Measurements from ENCODE around the gene IGFL1. TPM values are rescaled to one million over a fixed set of nuclear protein-coding genes. Genes with fewer than 3 reads are reported as not detected.
"Not testable (repeated sequence)": the region's sequence is repeated elsewhere in the genome, so short reads cannot be mapped to it uniquely, and the experiment has no call there.

Gene IGFL1
- total RNA-seq, 1 donor from 2014 or later = not detected

DNA sequence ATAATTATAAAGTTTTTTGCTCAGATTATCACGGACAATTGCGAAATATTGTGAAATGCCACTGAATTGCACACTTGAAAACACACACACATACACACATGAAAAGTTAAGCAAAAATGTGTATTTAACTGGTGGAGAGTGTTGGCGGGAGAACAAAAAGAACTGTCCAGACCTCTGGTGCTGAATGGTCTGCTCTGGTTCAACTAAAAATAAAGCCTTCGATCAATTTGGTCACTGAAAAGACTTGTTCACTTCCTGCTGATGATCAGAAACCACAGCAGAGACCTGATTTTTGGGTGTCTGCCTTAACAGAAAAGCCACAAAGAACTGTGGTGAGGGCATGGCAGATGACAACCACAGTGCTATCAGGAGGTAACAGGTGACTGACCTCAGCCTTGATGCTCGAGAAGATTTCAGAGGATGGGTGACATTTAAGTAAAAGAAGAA is 4.0 kb upstream of the IGFL1 start:
- Histone ChIP-seq H3K36me3 (ENCODE audit: control insufficient read depth, insufficient read depth, low read length) (no peaks in the 10 kb centered on the region), H3K4me3 (ENCODE audit: low read depth, low read length) (no peak overlapping the region), H3K27me3 (ENCODE audit: control insufficient read depth, insufficient read depth, low read length) (peaks cover 7% of the 10 kb centered on the region)
- no peak for DNase-seq (ENCODE audit: low read depth)
- TF ChIP-seq, protein P1, sequence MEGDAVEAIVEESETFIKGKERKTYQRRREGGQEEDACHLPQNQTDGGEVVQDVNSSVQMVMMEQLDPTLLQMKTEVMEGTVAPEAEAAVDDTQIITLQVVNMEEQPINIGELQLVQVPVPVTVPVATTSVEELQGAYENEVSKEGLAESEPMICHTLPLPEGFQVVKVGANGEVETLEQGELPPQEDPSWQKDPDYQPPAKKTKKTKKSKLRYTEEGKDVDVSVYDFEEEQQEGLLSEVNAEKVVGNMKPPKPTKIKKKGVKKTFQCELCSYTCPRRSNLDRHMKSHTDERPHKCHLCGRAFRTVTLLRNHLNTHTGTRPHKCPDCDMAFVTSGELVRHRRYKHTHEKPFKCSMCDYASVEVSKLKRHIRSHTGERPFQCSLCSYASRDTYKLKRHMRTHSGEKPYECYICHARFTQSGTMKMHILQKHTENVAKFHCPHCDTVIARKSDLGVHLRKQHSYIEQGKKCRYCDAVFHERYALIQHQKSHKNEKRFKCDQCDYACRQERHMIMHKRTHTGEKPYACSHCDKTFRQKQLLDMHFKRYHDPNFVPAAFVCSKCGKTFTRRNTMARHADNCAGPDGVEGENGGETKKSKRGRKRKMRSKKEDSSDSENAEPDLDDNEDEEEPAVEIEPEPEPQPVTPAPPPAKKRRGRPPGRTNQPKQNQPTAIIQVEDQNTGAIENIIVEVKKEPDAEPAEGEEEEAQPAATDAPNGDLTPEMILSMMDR (IDR thresholded peaks at IDR 0.05; ENCODE audit: insufficient read depth, low read length, poor library complexity, severe bottlenecking) = no peak

DNA sequence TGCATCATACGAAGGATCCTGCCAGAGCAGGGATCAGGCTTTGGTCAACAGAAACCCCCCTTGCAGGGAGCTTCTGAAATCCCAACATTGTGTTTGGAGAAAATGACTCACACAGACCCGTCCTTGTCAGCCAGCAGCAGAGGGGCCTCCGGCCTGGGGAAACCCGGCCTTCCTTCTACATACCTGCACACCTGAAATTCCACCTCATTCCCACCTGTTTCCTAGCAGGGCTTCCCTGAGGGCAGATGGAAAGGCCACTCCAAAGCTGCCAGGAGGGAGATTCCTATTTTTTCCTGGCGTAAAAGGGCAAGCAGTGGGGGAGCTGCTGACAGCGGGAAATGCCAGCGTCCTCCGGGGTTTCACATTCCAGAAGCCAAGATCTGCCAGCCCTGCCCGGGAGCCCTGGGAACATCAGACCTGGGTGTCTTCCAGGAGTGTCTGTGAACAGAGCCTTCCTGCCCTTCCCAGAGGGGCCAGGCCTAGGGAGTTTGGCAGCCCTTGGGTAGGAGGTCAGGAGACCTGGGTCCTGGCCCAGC is 3.0 kb upstream of the IGFL1 start:
- TF ChIP-seq, protein P1 (IDR thresholded peaks at IDR 0.05; ENCODE audit: insufficient read depth, low read length, poor library complexity, severe bottlenecking) = no peak
- no peak overlapping the region for H3K4me3 ChIP-seq (ENCODE audit: low read depth, low read length)
- H3K27me3 ChIP-seq (ENCODE audit: control insufficient read depth, insufficient read depth, low read length) = peaks cover 7% of the 10 kb centered on the region
- H3K36me3 ChIP-seq (ENCODE audit: control insufficient read depth, insufficient read depth, low read length) = no peaks in the 10 kb centered on the region
- DNase-seq (ENCODE audit: low read depth) = no peak

DNA sequence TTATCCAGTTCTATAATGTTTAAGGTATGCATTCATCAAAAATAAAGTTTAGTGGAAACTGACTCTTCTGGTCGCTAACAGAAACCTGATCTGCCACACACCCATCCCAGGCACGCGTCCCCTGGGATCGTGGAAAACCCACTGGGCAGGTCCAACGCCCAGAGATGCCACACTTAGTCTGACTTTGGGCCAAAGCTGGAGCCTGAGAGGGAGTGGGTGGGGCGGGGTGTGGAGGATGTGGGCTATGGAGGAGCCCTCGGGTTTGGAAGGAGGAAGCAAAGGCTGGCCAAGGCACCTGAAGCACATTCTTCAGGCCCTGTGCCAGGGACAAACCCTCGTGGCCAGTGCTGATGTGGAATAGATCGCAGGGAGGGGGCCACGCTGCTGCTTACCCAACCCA is 2.5 kb downstream of the IGFL1 start:
- TF ChIP-seq, protein P1 (IDR thresholded peaks at IDR 0.05; ENCODE audit: insufficient read depth, low read length, poor library complexity, severe bottlenecking) = no peak
- Histone ChIP-seq H3K36me3 (ENCODE audit: control insufficient read depth, insufficient read depth, low read length) (no peaks in the 10 kb centered on the region), H3K27me3 (ENCODE audit: control insufficient read depth, insufficient read depth, low read length) (no peaks in the 10 kb centered on the region), H3K4me3 (ENCODE audit: low read depth, low read length) (no peak overlapping the region)
- no peak for DNase-seq (ENCODE audit: low read depth)

DNA sequence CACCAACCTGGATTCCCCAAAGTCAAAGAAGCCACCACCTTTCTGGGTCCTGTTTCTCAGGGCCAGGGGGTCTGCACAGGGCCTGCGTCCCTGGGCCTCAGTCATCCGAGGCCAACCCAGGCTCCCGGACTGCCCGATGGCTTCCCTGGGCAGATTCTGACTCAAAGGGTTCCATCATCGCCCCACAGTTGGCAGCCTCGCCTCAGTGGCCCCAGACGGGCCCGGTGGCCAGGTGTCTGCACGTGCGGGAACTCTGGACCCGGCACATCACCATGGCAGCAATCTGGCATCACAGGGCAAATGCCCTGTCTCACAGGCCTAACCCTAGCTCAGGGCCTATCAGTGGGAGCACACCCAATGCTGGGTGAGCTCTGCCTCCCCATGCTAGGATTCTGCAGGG is 2.9 kb downstream of the IGFL1 start:
- no peak for DNase-seq (ENCODE audit: low read depth)
- H3K27me3 ChIP-seq (ENCODE audit: control insufficient read depth, insufficient read depth, low read length) = no peaks in the 10 kb centered on the region
- TF ChIP-seq, protein P1 (IDR thresholded peaks at IDR 0.05; ENCODE audit: insufficient read depth, low read length, poor library complexity, severe bottlenecking) = no peak
- no peaks in the 10 kb centered on the region for H3K36me3 ChIP-seq (ENCODE audit: control insufficient read depth, insufficient read depth, low read length)
- H3K4me3 ChIP-seq (ENCODE audit: low read depth, low read length) = no peak overlapping the region

DNA sequence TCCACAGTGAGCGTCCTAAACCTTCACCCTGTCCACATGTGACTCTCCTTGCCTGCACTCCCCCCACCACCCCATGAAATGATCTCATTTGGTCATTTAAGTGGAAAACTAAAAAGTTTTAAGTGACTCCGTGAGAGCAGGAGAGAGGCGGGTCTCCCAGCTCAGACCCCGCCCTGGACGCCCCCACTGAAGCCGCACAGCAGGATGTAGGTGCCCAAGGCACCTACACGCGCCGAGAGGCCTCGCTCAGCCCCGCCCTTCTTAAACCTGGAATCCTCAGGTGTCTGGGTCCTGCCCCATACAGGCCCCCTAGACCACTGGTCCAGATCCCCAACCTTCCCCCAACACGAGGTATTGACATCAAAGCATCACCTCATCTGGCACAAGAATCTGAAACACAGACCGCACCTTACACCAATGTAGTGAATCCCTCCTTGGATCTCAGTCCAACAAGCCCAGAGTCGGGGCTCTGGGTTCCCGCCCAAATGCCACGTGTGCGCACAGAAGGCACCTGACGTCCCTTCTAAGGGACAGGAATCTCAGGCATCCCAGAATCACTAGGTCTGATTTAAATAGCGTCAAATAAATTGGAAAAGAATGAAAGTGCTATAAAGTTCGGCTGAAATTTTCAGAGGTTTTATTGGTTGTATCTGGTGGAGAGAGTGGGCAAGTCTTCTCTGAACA is 3.5 kb downstream of the IGFL1 start:
- Histone ChIP-seq H3K27me3 (ENCODE audit: control insufficient read depth, insufficient read depth, low read length) (no peaks in the 10 kb centered on the region), H3K4me3 (ENCODE audit: low read depth, low read length) (no peak overlapping the region), H3K36me3 (ENCODE audit: control insufficient read depth, insufficient read depth, low read length) (no peaks in the 10 kb centered on the region)
- no peak for DNase-seq (ENCODE audit: low read depth)
- TF ChIP-seq, protein P1 (IDR thresholded peaks at IDR 0.05; ENCODE audit: insufficient read depth, low read length, poor library complexity, severe bottlenecking) = no peak

DNA sequence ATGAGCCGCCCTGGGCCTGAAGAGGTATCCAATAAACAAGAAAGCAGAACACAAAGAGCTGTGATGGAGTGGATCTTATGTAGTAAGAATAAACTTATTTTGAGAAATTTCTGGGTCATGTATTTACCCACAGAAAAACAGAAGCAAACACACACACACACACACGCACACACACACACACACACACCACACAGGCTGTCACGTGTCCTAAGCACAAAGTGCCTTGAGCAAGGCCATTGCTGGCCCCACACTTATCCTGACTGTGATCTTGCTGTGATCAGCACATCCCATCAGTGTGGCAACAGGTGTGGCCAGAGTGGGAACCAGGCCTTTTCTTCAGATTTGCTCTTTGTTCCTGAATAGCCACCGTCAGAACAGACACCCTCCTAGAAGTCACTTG is 4.3 kb downstream of the IGFL1 start:
- not testable (repeated sequence) for H3K4me3 ChIP-seq (ENCODE audit: low read depth, low read length); H3K27me3 ChIP-seq (ENCODE audit: control insufficient read depth, insufficient read depth, low read length); DNase-seq (ENCODE audit: low read depth); H3K36me3 ChIP-seq (ENCODE audit: control insufficient read depth, insufficient read depth, low read length)

DNA sequence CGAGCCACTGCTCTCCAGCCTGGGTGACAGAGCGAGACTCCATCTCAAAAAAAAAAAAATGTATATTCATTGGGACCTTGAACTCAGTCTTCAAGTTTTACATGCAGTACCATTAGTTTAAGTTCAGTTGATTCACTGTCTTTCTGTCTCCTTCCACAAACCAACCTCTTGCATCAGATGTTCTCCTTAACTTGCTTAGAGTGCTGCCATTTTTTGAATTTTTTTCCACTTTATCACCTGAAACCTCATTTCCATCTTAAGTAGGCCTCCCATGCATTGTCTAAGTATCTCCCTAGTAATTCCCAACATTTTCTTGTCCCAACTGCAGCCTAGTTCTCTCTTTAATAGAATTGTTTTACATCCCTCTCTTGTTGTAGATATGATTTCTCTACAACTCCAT is 8.6 kb downstream of the IGFL1 start:
- not testable (repeated sequence) for DNase-seq (ENCODE audit: low read depth); H3K36me3 ChIP-seq (ENCODE audit: control insufficient read depth, insufficient read depth, low read length); H3K27me3 ChIP-seq (ENCODE audit: control insufficient read depth, insufficient read depth, low read length); H3K4me3 ChIP-seq (ENCODE audit: low read depth, low read length)
